ENCODE measurements around the gene CARD14.

DNA sequence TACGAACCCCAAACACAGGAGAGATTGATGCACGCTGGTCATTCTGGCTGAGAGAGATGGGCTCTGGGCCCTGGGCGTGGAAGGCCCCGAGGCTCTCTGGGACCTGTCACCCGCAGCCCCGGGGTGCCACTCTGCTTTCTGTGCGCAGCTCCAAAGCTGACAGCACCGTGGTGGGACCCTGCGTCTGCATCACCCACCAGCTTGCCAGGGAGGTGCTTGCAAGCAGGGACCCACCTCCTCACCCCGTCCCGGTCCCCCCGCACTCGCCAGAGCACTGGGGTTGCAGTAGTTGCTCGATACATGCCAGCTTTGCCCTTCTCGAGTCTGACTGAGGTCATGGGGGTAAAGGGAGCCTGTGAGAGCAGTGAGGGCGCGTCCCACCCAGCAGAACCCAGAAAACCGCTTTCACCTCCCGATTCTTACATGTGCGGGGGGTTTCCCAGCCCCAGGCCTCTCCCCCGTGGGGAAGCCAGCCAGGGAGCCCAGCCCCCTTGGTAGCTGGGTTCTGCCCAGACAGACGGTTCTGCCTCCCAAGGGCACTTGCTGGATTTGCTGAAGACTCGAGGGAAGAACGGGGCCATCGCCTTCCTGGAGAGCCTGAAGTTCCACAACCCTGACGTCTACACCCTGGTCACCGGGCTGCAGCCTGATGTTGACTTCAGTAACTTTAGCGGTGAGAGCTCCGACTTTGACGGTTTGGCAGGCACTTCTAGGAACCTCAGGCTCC is 12.5 kb downstream of the CARD14 start:
- TF ChIP-seq POLR2A (IDR thresholded peaks at IDR 0.05; ENCODE audit: low read depth, low read length), result no peak
- no peak for TF ChIP-seq TAF1 (IDR thresholded peaks at IDR 0.05; ENCODE audit: borderline replicate concordance, low read depth, low read length)
